ENCODE data around the gene SYT14.
"Not testable (repeated sequence)": the region's sequence is repeated elsewhere in the genome, so short reads cannot be mapped to it uniquely, and the experiment has no call there.

Gene SYT14

DNA sequence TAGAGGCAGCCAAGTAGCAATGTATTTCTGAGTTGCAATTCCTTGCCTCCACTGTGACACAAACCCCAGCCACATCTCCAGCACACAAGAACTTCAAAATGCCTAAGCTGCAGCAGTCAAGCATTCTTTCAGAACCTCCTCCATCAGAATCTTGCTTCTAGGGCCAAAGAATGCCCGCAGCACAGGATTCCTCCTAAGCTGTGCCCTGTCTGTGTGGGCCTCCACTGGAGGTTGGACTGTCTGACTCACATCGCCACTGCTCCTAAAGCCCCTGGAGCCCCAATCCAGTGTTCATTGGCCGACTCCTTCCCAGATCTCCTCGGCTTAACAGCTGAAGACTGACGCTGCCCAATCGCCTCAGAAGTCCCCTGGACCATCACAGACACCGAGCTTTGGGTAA, 251.4 kb downstream of the SYT14 start:
- ATAC-seq = no peak
- no peak for TF ChIP-seq OSR1 (CRISPR knock-in tag; IDR thresholded peaks at IDR 0.05)
- TF ChIP-seq ZNF8 (CRISPR knock-in tag; IDR thresholded peaks at IDR 0.05) = no peak
- TF ChIP-seq TCF4 (CRISPR knock-in tag; IDR thresholded peaks at IDR 0.05; ENCODE audit: borderline replicate concordance) = no peak
- no peak for TF ChIP-seq ARNTL (CRISPR knock-in tag; IDR thresholded peaks at IDR 0.05; ENCODE audit: borderline replicate concordance, low read depth)
- no peak for TF ChIP-seq TOX (CRISPR knock-in tag; IDR thresholded peaks at IDR 0.05; ENCODE audit: borderline replicate concordance)
- no peak for TF ChIP-seq SNAI2 (CRISPR knock-in tag; IDR thresholded peaks at IDR 0.05)
- no peak for TF ChIP-seq ZNF565 (CRISPR knock-in tag; conservative IDR thresholded peaks at IDR 0.05; ENCODE audit: low read depth)
- no peak for TF ChIP-seq RARB (CRISPR knock-in tag; IDR thresholded peaks at IDR 0.05)

DNA sequence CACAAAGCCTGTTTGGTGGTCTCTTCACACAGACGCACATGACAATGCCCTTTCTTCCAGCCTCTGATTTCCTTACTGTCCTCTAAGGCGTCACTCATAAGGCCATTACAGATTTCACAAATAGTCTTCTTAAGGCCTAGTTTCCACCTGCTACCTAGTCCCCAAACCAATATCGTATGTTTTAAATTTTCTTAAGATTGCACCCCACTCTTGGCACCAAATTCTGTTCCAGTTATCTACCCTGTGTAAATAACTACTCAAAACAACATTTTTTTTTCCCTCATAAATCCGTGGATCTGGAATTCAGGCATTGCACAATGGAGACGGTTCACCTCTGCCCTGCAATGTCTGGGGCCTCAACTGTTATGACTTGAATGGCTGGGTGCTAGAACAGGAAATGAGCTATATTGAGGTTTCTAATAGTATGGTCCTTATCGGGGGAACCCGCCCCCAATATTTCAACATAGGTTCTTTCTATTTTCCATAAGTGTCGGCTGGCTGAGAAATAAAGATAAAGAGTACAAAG, 257.7 kb downstream of the SYT14 start:
- TF ChIP-seq TOX (CRISPR knock-in tag; IDR thresholded peaks at IDR 0.05; ENCODE audit: borderline replicate concordance) = no peak
- TF ChIP-seq ZFP3 (CRISPR knock-in tag; IDR thresholded peaks at IDR 0.05) = no peak
- TF ChIP-seq RARB (CRISPR knock-in tag; IDR thresholded peaks at IDR 0.05) = no peak
- TF ChIP-seq ZNF8 (CRISPR knock-in tag; IDR thresholded peaks at IDR 0.05) = no peak
- TF ChIP-seq ZNF70 (CRISPR knock-in tag; IDR thresholded peaks at IDR 0.05) = no peak
- TF ChIP-seq ZC3H10 (CRISPR knock-in tag; IDR thresholded peaks at IDR 0.05) = no peak
- no peak for TF ChIP-seq ZFP30 (CRISPR knock-in tag; IDR thresholded peaks at IDR 0.05)
- TF ChIP-seq SNAI2 (CRISPR knock-in tag; IDR thresholded peaks at IDR 0.05) = no peak
- no peak for TF ChIP-seq TSHZ2 (CRISPR knock-in tag; IDR thresholded peaks at IDR 0.05)
- TF ChIP-seq POU6F1 (CRISPR knock-in tag; IDR thresholded peaks at IDR 0.05; ENCODE audit: borderline replicate concordance, low read depth) = no peak
- TF ChIP-seq ISL1 (CRISPR knock-in tag; IDR thresholded peaks at IDR 0.05) = no peak
- no peak for TF ChIP-seq TCF4 (CRISPR knock-in tag; IDR thresholded peaks at IDR 0.05; ENCODE audit: borderline replicate concordance)
- TF ChIP-seq ZNF565 (CRISPR knock-in tag; conservative IDR thresholded peaks at IDR 0.05; ENCODE audit: low read depth) = no peak
- TF ChIP-seq, protein P1, sequence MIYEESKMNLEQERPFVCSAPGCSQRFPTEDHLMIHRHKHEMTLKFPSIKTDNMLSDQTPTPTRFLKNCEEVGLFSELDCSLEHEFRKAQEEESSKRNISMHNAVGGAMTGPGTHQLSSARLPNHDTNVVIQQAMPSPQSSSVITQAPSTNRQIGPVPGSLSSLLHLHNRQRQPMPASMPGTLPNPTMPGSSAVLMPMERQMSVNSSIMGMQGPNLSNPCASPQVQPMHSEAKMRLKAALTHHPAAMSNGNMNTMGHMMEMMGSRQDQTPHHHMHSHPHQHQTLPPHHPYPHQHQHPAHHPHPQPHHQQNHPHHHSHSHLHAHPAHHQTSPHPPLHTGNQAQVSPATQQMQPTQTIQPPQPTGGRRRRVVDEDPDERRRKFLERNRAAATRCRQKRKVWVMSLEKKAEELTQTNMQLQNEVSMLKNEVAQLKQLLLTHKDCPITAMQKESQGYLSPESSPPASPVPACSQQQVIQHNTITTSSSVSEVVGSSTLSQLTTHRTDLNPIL (CRISPR knock-in tag; IDR thresholded peaks at IDR 0.05; ENCODE audit: low read depth) = no peak
- no peak for TF ChIP-seq GLIS3 (CRISPR knock-in tag; IDR thresholded peaks at IDR 0.05)
- no peak for ATAC-seq

GRCh38 chr1:210196266-210196665, 258.2 kb downstream of the SYT14 start:
- not testable (repeated sequence) for ATAC-seq

DNA sequence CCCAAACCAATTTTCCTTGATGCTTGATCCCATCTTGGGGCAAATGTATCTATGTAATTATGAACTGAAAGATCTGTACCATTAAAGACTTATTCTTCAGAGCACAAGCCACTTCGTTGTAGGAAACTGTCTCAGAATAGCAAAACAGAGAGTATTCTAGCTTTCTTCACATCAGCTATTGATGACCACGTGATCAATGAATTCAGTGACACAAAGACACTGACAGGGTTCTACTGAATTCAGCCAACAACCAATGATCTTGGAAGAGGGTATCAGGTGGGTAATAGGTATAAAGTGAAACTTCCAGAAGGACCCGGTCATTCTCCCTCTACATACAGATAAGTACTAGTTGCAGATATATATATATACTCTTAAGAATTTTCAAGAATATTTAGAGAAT, 260.8 kb downstream of the SYT14 start:
- no peak for TF ChIP-seq ZNF565 (CRISPR knock-in tag; conservative IDR thresholded peaks at IDR 0.05; ENCODE audit: low read depth)
- TF ChIP-seq ISL1 (CRISPR knock-in tag; IDR thresholded peaks at IDR 0.05) = no peak
- no peak for TF ChIP-seq OSR1 (CRISPR knock-in tag; IDR thresholded peaks at IDR 0.05)
- TF ChIP-seq POU6F1 (CRISPR knock-in tag; IDR thresholded peaks at IDR 0.05; ENCODE audit: borderline replicate concordance, low read depth) = no peak
- TF ChIP-seq, protein P2, sequence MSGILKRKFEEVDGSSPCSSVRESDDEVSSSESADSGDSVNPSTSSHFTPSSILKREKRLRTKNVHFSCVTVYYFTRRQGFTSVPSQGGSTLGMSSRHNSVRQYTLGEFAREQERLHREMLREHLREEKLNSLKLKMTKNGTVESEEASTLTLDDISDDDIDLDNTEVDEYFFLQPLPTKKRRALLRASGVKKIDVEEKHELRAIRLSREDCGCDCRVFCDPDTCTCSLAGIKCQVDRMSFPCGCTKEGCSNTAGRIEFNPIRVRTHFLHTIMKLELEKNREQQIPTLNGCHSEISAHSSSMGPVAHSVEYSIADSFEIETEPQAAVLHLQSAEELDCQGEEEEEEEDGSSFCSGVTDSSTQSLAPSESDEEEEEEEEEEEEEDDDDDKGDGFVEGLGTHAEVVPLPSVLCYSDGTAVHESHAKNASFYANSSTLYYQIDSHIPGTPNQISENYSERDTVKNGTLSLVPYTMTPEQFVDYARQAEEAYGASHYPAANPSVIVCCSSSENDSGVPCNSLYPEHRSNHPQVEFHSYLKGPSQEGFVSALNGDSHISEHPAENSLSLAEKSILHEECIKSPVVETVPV (CRISPR knock-in tag; IDR thresholded peaks at IDR 0.05) = no peak
- TF ChIP-seq, protein P1 (CRISPR knock-in tag; IDR thresholded peaks at IDR 0.05; ENCODE audit: low read depth) = no peak
- no peak for TF ChIP-seq ZFP3 (CRISPR knock-in tag; IDR thresholded peaks at IDR 0.05)
- no peak for TF ChIP-seq ZC3H10 (CRISPR knock-in tag; IDR thresholded peaks at IDR 0.05)
- TF ChIP-seq SNAI2 (CRISPR knock-in tag; IDR thresholded peaks at IDR 0.05) = no peak
- no peak for TF ChIP-seq ZNF70 (CRISPR knock-in tag; IDR thresholded peaks at IDR 0.05)
- TF ChIP-seq TCF4 (CRISPR knock-in tag; IDR thresholded peaks at IDR 0.05; ENCODE audit: borderline replicate concordance) = no peak
- TF ChIP-seq TOX (CRISPR knock-in tag; IDR thresholded peaks at IDR 0.05; ENCODE audit: borderline replicate concordance) = no peak
- TF ChIP-seq ESRRG (CRISPR knock-in tag; IDR thresholded peaks at IDR 0.05) = no peak
- no peak for TF ChIP-seq RARB (CRISPR knock-in tag; IDR thresholded peaks at IDR 0.05)
- no peak for TF ChIP-seq ZFP30 (CRISPR knock-in tag; IDR thresholded peaks at IDR 0.05)
- no peak for ATAC-seq

Measured in SK-N-SH treated with all-trans-retinoic acid at 6 μM for 48 hours (cell line).